GM21717 (cell line): ENCODE measurements around the gene TMEM131L.

Experiments used
- ATAC-seq: cut with Tn5 transposase; IDR thresholded peaks from one replicate; pipeline ENCODE4 v1.9.1; 2021; ENCODE audit warnings: mild to moderate bottlenecking, moderate library complexity; ENCODE audit not compliant: unreplicated experiment

Gene TMEM131L

DNA sequence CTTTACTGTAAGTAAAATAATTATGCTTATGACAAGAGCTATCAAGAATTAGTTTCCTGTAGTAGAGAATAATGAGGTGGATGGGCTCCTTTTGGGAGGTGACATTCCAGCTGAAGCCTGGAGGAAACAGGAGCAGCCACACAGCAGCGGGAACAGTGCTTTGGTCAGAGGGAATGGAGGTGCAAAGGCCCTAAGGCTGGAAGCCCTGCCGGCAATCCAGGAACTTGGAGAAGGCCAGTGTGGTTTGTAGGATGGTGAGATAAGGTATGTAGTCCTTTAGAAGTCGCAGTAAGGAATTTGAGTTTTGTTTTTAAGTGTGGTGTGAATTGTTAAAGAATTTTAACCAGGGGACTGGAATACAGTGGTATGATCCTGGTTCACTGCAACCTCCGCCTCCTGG, 8.1 kb downstream of the TMEM131L start:
- no peak for ATAC-seq

DNA sequence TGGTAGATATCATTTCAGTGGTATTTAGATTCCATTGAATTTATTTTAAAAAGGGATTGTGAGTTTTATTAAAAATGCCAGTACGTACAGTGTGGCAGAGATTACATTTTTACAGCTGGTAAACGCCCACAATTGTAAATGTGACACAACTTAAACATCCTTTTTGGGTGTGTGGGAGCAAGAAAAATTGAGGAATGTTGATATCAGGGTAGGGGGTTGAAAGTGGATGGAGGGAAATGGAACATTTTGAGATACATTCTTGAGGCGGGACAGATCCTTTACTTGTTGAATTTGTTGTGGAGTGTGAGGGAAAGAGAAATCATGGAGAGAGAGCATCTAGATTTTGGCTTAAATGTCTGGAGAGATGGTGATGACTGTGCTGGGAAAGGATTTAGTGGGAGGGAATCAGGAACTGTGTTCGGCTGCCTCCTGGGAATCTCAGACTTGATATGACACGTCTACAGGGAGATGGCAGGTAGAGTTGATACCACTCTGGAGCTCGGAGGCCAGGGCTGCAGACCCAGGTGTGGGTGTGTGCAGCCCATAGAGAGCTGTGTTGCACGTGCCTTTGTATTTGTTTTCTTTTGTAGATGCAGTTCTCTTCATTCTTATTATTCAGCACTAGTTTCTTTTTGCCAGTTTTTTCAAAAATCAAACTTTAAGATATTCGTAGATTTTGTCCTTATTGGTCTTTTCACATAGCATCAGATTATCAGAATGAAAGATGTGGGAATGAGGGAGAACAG, 10.8 kb downstream of the TMEM131L start:
- no peak for ATAC-seq

- ATAC-seq, result no peak
Observed at GRCh38 chr4:153479101-153479500, 12.9 kb downstream of the TMEM131L start.

GRCh38 chr4:153480704-153481103, 14.5 kb downstream of the TMEM131L start:
- ATAC-seq, result no peak

DNA sequence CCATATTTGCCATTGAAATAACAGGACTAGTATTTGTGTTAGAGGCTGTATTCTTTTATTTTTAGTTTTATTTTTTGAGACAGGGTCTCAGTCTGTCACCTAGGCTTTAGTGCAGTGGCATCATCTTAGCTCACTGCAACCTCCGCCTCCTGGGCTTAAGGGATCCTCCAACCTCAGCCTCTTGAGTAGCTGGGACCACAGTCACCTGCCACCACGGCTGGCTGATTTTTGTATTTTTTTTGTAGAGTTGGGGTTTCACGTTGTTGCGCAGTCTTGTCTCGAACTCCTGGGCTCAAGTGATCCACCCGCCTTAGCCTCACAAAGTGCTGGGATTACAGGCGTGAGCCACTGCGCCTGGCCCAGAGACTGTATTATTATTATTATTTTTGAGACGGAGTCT, 15.3 kb downstream of the TMEM131L start:
- ATAC-seq, result no peak

- ATAC-seq, result no peak
Observed at GRCh38 chr4:153483432-153484418, 17.6 kb downstream of the TMEM131L start.

DNA sequence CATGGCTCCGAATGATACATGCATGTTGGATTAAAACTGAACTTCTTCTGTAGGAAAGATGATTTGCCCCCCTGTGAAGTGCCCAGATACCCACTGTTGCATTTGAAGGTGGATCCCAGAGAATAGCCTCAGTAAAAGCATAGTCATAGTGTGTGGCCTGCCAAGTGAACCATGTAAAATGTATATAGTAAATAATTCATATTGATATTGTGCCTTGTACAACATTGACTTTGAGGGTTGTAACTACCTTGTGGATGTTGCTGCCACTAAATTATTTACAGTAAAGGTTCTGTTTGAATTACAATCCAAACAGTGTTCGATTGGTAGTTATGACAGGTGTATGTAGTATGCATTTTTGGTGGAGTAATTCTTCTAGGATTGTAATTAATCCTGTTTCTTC, 19.2 kb downstream of the TMEM131L start:
- ATAC-seq, result no peak

GRCh38 chr4:153485860-153486259, 19.7 kb downstream of the TMEM131L start:
- ATAC-seq, result no peak

GRCh38 chr4:153486281-153487151, 20.4 kb downstream of the TMEM131L start:
- ATAC-seq, result no peak

- ATAC-seq, result peak; percentile 49
Observed at GRCh38 chr4:153488006-153488891, 22.1 kb downstream of the TMEM131L start.

DNA sequence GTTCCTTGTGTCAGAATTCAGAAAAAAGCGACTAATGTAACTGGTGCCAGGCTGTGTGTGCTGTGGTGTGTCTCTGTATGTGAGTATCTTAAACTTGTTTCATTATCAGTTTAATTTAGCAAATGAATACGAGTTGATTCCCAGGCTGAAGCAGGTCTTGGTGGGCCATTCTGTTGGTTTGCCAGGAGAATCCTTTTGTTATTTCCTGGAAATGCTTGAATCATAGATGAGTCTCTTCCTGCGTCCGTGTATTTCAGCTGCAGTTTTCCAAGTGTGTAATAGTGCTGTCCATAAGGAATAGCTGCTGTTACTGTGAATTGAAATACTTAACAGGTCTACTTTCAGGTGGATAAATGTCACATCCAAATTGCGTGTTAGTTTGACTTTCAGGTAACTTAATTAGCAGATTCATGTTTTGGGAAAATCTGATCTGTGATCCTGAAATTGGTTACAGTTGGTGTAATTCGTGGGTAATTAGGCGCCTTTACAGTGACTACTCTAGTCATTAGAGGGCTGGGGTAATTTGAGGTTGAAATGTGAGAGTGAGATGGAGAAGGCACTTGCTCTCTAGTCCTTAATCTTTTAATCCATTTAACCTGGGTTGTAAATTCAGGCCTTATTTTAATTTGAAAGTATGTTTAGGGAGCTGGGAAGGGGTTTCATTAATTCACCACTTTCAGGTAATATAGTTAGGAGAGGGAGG, 23.8 kb downstream of the TMEM131L start:
- no peak for ATAC-seq

- no peak for ATAC-seq
Observed at GRCh38 chr4:153490985-153491483, 24.9 kb downstream of the TMEM131L start.

GRCh38 chr4:153494562-153494961, 28.4 kb downstream of the TMEM131L start:
- ATAC-seq, result no peak

DNA sequence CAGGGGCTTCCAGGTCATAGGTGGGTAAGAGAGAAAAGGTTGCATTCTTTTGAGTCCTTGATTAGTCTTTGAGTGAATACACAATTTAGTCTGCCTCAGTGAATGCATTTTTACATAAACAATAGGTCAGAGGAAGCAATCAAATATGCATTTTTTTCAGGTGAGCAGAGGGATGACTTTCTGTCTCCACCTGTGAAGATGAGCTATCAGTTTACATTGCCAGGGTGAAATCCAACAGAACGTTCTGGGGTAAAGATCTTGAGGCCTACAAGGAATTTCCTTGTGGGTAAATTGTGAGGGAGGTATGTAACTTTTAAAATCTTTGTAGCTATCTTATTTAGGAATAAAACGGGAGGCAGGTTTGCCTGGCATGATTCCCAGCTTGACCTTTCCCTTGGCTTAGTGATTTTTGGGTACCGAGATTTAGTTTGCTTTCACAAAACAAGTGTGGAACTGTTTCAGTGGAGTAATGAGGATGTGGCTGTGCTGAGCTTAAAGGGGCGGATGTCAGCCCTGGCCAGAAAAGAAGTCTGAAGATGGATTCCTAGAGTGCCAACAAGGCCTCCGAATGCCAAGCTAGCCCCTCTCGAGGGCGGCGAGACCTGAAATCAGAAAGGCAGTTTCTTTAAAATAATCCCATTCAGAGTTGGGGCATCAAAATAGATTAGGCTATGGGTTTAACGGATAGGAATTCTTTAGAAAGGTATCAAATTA, 29.5 kb downstream of the TMEM131L start:
- ATAC-seq, result no peak

GRCh38 chr4:153497091-153497531, 31.0 kb downstream of the TMEM131L start:
- ATAC-seq, result peak; percentile 52

GRCh38 chr4:153497988-153498967, 32.1 kb downstream of the TMEM131L start:
- peak; percentile 60 for ATAC-seq

GRCh38 chr4:153499005-153499404, 32.8 kb downstream of the TMEM131L start:
- no peak for ATAC-seq
